Cardiac muscle cell (in vitro differentiated cells and primary cell): ENCODE measurements around the gene ABCA4. TPM values are rescaled to one million over a fixed set of nuclear protein-coding genes. Genes with fewer than 3 reads are reported as not detected.
"Not testable (repeated sequence)": the region's sequence is repeated elsewhere in the genome, so short reads cannot be mapped to it uniquely, and the experiment has no call there.

Source experiments
- DNase-seq, 2 donors: peaks; one replicate each; pipeline versions ENCODE4 v3.0.0 to v3.0.0-alpha.2; 2010 to 2017; ENCODE audit warnings: low read depth in 1 of 2, low spot score in 1 of 2
- H3K27ac ChIP-seq: fragments of 200-600 bp; sonication (generic); 2 replicates; pipeline ENCODE4 v1.5.1; 2016
- H3K27me3 ChIP-seq: fragments of 200-600 bp; sonication (generic); 2 replicates; pipeline ENCODE4 v1.6.0; 2016; ENCODE audit warnings: control low read depth
- H3K36me3 ChIP-seq: fragments of 200-600 bp; sonication (generic); 2 replicates; pipeline ENCODE4 v1.5.1; 2016; ENCODE audit warnings: control low read depth
- H3K4me1 ChIP-seq: fragments of 200-600 bp; sonication (generic); 2 replicates; pipeline ENCODE4 v1.8.1; 2017; ENCODE audit warnings: low read depth, mild to moderate bottlenecking, mixed run types
- H3K4me3 ChIP-seq: fragments of 200-600 bp; sonication (generic); 2 replicates; pipeline ENCODE4 v1.5.1; 2016; ENCODE audit warnings: mild to moderate bottlenecking
- H3K9me3 ChIP-seq: fragments of 200-600 bp; sonication (generic); 2 replicates; pipeline ENCODE4 v1.5.1; 2017; ENCODE audit warnings: low read depth, mild to moderate bottlenecking, control low read depth
- CTCF ChIP-seq: IDR thresholded peaks from 2 replicates; pipeline ENCODE4 v1.5.1; 2012; ENCODE audit warnings: low read depth, mild to moderate bottlenecking, low read length
- polyA plus RNA-seq: library from polyadenylated mRNA; unstranded; fragments of >200 nt; fragmentation: Nextera tagmentation; extraction: Ambion mirVana; gene quantifications from 2 replicates; pipeline ENCODE4 v1.2.1, GENCODE V29; 2016
- total RNA-seq: library from RNA; depleted of rRNA; stranded (reverse); fragments of >200 nt; gene quantifications from 2 replicates; pipeline ENCODE4 v1.2.3, GENCODE V29; 2016

ABCA4 gene
- total and polyA plus RNA-seq, 2 experiments from 2014 or later = 0.15 TPM; not detected in 1

- no peak for TF ChIP-seq CTCF
- Histone ChIP-seq H3K4me1 (no peaks in the 10 kb centered on the region), H3K36me3 (no peaks in the 10 kb centered on the region), H3K4me3 (no peak overlapping the region), H3K9me3 (no peaks in the 10 kb centered on the region), H3K27ac (no peak overlapping the region), H3K27me3 (no peaks in the 10 kb centered on the region)
- peak in 1 of 2 donors; percentile 36 for DNase-seq
Observed at GRCh38 chr1:93991271-93991670, 129.7 kb downstream of the ABCA4 start.

GRCh38 chr1:93990477-93990876 lies 130.5 kb downstream of the ABCA4 start:
- DNase-seq, H3K36me3 ChIP-seq, H3K27ac ChIP-seq, H3K4me3 ChIP-seq, H3K27me3 ChIP-seq, H3K4me1 ChIP-seq, H3K9me3 ChIP-seq: not testable (repeated sequence)

DNA sequence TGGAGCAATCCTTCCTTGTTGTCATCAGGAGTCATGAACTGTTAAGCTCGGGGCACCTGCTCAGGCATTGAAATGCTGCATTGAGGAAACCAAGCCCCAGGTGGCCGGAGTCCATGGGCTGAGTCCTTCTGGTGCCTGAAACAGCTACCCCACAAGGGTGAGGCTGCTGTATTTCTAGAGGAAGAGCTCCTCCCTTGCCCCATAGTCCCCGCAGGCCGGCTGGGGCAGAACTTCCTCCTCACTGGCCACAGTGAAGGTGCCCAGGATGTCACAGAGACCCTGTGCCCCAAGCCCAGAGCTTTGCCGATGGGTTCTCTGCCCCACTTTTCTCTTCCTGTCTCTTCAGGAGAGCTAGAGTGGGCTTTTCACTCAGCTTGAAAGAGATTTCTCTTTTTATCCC lies 130.9 kb downstream of the ABCA4 start:
- Histone ChIP-seq H3K9me3 (no peaks in the 10 kb centered on the region), H3K27me3 (no peaks in the 10 kb centered on the region), H3K4me3 (no peak overlapping the region), H3K4me1 (no peaks in the 10 kb centered on the region), H3K36me3 (no peaks in the 10 kb centered on the region), H3K27ac (no peak overlapping the region)
- no peak for DNase-seq
- no peak for TF ChIP-seq CTCF

- Histone ChIP-seq H3K36me3 (no peaks in the 10 kb centered on the region), H3K27me3 (no peaks in the 10 kb centered on the region), H3K4me3 (no peak overlapping the region), H3K9me3 (no peaks in the 10 kb centered on the region), H3K4me1 (no peaks in the 10 kb centered on the region), H3K27ac (no peak overlapping the region)
- DNase-seq = no peak
- no peak for TF ChIP-seq CTCF
Observed at GRCh38 chr1:93989601-93990000, 131.3 kb downstream of the ABCA4 start.

GRCh38 chr1:93988634-93989350 lies 132.2 kb downstream of the ABCA4 start:
- no peaks in the 10 kb centered on the region for H3K36me3 ChIP-seq
- H3K4me1 ChIP-seq = no peaks in the 10 kb centered on the region
- no peak overlapping the region for H3K4me3 ChIP-seq
- no peaks in the 10 kb centered on the region for H3K9me3 ChIP-seq
- peak in 1 of 2 donors; percentile 94 for DNase-seq
- H3K27ac ChIP-seq = no peak overlapping the region
- no peaks in the 10 kb centered on the region for H3K27me3 ChIP-seq
- no peak for TF ChIP-seq CTCF

- Histone ChIP-seq H3K27ac (no peak overlapping the region), H3K27me3 (no peaks in the 10 kb centered on the region), H3K9me3 (no peaks in the 10 kb centered on the region), H3K4me1 (no peaks in the 10 kb centered on the region), H3K36me3 (no peaks in the 10 kb centered on the region), H3K4me3 (no peak overlapping the region)
- TF ChIP-seq CTCF = no peak
- DNase-seq = no peak
Observed at GRCh38 chr1:93981274-93981667, 139.7 kb downstream of the ABCA4 start.
